ENCODE measurements around the gene CLDN10.

- TF ChIP-seq POLR2AphosphoS5 (IDR thresholded peaks at IDR 0.05) (no peak), CTCF (IDR thresholded peaks at IDR 0.05) (no peak), POLR2A (IDR thresholded peaks at IDR 0.05) (no peak), EP300 (IDR thresholded peaks at IDR 0.05) (no peak)
Observed at GRCh38 chr13:95604556-95604915, 52.0 kb downstream of the CLDN10 start.

Measured in stomach (tissue), 4 donors.